PC-9 (cell line): Measurements from ENCODE around the gene ASTN2.

Source experiments
- EZH2 ChIP-seq: fragments of 200-600 bp; sonication (generic); IDR thresholded peaks from 2 replicates; pipeline ENCODE4 v1.8.0; 2017; ENCODE audit warnings: antibody characterized with exemption, low read depth
- TF ChIP-seq, protein P1 (sequence below): fragments of 200-600 bp; sonication (generic); conservative IDR thresholded peaks from 2 replicates; pipeline ENCODE4 v1.6.1; 2017; ENCODE audit warnings: mixed run types, antibody characterized with exemption, mild to moderate bottlenecking, moderate library complexity

DNA sequence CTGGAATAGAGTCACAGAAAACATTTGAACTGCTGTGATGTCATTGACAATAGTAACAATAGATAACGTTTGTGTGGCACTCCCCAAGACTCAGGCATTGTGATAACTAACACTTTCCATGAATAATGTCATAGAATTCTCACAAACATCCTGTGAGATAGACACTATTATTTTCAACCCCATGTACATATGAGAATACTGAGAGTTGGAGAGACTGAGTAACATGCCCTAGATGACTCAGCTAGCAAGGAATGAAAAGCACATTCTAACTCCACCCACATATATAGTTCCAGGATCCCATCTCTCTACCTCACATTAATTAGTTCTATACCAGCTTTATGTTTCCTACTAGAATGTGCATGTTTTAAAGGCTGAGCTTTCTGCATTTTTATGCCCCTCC is 71.4 kb downstream of the ASTN2 start:
- TF ChIP-seq, protein P1, sequence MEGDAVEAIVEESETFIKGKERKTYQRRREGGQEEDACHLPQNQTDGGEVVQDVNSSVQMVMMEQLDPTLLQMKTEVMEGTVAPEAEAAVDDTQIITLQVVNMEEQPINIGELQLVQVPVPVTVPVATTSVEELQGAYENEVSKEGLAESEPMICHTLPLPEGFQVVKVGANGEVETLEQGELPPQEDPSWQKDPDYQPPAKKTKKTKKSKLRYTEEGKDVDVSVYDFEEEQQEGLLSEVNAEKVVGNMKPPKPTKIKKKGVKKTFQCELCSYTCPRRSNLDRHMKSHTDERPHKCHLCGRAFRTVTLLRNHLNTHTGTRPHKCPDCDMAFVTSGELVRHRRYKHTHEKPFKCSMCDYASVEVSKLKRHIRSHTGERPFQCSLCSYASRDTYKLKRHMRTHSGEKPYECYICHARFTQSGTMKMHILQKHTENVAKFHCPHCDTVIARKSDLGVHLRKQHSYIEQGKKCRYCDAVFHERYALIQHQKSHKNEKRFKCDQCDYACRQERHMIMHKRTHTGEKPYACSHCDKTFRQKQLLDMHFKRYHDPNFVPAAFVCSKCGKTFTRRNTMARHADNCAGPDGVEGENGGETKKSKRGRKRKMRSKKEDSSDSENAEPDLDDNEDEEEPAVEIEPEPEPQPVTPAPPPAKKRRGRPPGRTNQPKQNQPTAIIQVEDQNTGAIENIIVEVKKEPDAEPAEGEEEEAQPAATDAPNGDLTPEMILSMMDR: no peak
- TF ChIP-seq EZH2: no peak
